ENCODE data around the gene PSMD9.
"Not testable (repeated sequence)": the region's sequence is repeated elsewhere in the genome, so short reads cannot be mapped to it uniquely, and the experiment has no call there.

Gene PSMD9

GRCh38 chr12:121888478-121889273, at the start of gene PSMD9:
TSS of gene PSMD9 (plus strand) at chr12:121888790. CDS start at chr12:121888857, 67 bp downstream.
- peak; percentile 97 for DNase-seq

- peak; percentile 96 for DNase-seq
Measured at GRCh38 chr12:121839106-121839992, 49.2 kb upstream of the PSMD9 start.

GRCh38 chr12:121839993-121840761, 48.4 kb upstream of the PSMD9 start:
- no peak for DNase-seq

GRCh38 chr12:121843236-121843982, 45.2 kb upstream of the PSMD9 start:
- no peak for DNase-seq

DNA sequence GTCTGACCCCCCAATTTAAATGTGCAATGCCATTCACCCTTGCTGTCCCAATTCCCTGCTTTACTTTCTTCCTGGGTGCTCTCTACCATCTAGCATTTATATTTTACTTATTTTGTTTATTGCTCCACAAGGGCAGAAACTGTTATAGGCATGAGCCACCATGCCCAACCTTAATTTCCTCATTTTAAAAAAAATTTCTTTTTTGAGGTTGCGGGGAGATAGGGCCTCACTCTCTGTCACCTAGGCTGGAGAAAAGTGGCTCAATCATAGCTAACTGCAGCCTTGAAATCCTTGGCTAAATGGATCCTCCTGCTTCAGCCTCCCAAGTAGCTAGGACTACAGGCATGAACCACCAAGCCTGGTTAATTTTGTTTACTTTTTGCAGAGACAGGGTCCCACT, 42.9 kb upstream of the PSMD9 start:
- no peak for DNase-seq

- no peak for DNase-seq
Measured at GRCh38 chr12:121849211-121849610, 39.4 kb upstream of the PSMD9 start.

DNA sequence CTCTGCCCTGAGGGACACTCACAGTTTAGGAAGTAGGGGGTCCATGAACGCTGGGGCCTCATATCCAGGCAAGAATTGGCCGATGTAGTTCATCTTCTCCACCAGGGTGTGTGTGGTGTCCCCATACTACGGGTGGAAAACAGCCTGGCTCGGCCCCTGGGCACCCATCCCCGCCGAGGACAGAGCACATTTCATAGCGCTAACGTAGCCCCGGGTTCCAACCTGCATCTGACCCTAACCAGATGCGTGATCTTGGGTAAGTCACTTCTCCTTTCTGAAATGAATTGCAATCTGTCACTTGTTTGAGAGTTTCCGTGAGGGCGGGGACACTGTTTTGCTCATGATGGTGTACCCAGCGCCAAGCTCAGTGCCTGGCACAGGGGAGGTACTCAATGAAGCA, 38.9 kb upstream of the PSMD9 start:
- no peak for DNase-seq

DNA sequence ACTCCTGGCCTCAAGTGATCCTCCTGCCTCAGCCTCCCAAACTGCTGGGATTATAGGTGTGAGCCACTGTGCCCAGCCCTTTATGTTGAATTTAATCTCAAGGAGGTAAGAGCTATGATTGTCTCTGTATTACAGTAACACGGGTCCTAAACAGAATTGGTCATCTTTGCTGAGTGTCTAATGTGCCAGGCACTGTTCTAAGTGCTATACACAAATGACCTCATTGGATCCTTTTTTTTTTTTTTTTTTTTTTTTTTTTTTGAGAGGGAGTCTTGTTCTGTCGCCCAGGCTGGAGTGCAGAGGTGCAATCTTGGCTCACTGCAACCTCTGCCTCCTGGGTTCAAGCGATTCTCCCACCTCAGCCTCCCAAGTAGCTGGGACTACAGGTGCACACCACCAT, 36.2 kb upstream of the PSMD9 start:
- not testable (repeated sequence) for DNase-seq

- DNase-seq: no peak
Measured at GRCh38 chr12:121857322-121858246, 31.0 kb upstream of the PSMD9 start.

- no peak for DNase-seq
Measured at GRCh38 chr12:121858318-121858661, 30.3 kb upstream of the PSMD9 start.

DNA sequence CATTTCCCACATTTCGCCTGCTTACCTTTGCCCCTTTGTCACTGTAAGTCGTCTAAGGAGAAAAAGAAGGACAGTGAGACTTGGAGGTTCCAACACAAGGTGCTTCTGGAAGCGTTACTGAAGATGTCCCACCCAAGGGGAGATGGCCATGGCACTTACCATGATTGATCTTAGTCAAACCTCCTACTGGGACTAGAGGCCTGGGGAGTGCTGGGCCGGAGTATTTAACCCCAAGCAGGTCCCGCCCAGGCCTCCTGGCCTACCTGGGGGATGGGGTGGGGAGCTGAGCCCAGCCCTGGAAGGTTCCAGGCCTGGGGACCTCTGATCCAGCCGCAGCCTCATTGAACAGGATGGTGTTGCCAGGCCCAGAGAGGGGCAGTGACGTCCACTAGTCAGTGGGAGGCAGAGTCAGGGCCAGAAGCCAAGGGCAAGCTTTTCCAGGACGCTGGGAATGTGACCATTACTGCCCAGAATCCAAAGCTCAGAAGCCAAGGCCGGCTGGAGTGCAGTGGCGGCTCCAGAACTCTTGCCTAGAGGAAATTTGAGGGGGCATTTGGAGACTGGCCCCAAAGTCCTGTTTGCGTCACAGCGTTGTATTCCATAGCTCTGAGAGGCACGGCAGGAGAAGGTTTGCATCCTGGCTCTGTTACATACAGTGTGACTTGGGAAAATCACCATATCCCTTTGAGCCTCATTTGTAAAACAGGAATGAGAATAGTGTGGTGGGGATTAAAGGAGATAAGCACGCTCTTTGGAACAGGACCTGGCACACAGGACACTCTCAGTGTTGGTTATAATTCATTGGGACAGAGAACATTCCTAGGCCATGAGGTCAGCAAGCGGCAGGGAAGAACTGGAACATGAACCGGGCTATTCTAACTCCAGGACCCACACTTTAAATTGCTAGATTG, 29.7 kb upstream of the PSMD9 start, which contains the start of gene HPD:
Gene HPD (minus strand): TSS at position 198 of the 911 bp plus-strand sequence. CDS start 36 bp downstream, at position 162.
- peak; percentile 44 for DNase-seq

DNA sequence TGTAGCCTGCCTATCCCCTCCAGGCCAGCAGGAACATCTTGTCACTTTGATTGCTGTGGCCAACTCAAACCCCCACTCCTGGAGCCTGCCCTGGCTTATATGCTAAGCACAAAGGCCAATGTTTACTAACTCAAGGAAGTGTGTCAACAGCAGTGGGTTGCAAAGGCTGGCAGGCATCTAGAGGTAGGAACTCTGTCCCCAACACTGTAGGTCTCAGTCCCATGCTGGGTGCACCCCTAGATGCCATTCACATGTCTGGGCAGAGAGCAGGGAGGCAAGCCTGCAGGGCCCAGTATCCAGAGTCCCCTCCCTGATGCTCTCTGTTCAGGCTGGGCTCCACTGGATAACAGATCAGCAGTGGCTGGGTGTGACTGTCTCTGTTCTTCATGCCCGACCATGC, 28.3 kb upstream of the PSMD9 start:
- no peak for DNase-seq

DNA sequence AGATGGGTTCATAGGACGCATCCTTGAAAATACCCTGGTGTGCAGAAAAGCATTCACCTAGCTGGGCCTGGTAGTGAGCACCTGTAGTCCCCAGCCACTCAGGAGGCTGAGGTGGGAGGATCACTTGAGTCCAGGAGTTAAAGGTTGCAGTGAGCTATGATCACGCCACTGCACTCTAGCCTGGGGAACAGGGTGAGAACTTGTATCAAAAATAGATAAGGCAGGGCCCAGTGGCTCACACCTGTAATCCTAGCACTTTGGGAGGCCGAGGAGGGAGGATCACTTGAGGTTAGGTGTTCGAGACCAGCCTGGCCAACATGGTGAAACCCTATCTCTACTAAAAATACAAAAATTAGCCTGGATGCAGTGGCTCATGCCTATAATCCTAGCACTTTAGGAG, 27.9 kb upstream of the PSMD9 start:
- not testable (repeated sequence) for DNase-seq

DNA sequence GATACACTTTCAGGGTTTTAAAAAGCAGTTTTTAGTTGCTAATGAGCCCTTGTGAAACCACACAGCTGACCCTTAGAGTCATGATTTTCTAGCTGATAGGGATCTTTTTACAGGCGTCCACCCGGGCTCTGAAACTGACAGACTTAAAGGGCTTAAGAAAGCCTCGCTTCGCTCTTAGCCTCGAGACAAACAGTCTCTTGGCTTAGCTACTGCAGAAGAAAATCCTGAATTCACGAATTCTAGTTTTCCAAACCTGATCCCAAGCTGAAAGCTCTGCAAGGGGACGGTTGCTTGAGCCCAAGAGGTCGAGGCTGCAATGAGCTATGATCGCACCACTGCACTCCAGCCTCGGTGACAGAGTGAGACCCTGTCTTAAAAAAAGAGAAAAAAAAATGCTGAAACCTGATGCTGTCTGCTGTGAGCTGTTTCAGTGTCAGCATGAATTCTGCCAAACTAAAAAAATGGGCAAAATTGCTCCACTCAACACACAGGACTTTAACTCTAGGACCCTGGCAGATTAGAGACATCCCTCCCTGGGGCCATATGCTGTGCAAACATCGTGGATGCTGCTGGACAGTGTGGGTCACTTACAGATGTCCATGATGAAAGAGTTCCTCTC, 26.8 kb upstream of the PSMD9 start:
- DNase-seq: no peak

DNA sequence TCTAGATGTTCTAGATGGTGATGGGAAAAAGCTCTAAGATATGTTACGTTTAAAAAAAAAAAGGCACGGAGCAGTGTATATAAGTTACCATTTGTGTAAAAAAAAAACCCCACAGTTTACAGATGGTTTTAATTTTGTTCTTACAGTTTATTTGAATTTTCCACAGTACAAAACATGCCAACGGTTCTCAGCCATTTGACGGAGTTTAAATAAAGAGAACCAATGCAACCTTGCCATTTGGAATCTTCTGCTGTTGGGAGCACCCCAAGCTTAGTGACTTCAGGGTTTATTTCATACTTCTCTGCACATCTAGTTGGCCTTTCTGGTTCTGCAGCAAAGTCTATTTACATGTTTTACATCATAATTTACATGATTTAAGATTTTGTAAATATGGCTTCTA, 22.3 kb upstream of the PSMD9 start:
- no peak for DNase-seq

- DNase-seq: not testable (repeated sequence)
Measured at GRCh38 chr12:121869229-121869628, 19.4 kb upstream of the PSMD9 start.

DNA sequence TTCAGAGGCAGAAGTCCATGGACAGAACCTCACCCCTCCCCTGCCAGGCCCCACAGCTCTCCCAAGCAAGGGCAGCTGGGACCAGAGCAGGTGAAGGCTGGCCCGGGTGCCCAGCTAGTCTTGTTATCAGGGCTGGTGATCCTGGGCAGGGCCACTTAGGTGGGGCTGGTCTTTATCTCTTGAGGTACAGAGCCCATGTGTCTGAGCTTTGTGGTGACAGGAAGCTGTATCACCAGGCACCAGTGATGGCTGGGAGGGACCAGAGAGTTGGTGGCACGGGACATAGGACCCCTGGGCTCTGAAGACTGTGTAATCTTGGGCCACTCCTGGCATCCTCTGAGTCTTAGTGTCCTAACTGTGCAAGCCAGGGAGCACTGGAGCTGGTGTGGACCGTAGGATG, 17.1 kb upstream of the PSMD9 start:
- DNase-seq: no peak

- DNase-seq: peak; percentile 79
Measured at GRCh38 chr12:121872546-121873215, 15.9 kb upstream of the PSMD9 start.

DNA sequence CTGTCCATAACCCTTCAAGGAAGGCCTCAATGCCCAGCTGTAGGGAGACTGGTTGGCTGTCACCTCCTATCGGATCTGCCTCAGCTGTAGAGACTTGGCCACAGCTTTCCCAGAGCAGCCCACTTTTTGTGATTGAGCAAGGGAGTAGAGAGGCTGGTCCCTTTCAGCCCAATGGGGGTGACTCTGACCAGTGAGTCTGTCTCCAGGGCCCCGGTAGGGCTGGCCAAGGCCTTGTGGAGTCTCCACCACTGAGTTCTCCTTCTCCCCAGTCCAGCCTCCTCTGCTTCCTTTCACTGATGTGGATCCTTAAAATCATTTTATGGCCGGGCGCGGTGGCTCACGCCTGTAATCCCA, 15.4 kb upstream of the PSMD9 start:
- no peak for DNase-seq
